Hepatocyte (in vitro differentiated cells): ENCODE results near the gene SIDT1.

Experiments used
- EZH2 ChIP-seq: fragments of 200-600 bp; sonication (generic); IDR thresholded peaks from 2 replicates; pipeline ENCODE4 v1.6.1; 2016; ENCODE audit warnings: antibody characterized with exemption, mild to moderate bottlenecking, borderline replicate concordance
- EZH2phosphoT487 ChIP-seq: fragments of 200-600 bp; sonication (generic); IDR thresholded peaks from one replicate; pipeline ENCODE4 v1.6.1; 2018; ENCODE audit warnings: antibody characterized with exemption, mild to moderate bottlenecking, low read depth, moderate library complexity; ENCODE audit not compliant: unreplicated experiment, severe bottlenecking
- TF ChIP-seq, protein P1 (sequence below): fragments of 200-600 bp; sonication (generic); IDR thresholded peaks from 2 replicates; pipeline ENCODE4 v1.5.1; 2016; ENCODE audit warnings: antibody characterized with exemption, mild to moderate bottlenecking; ENCODE audit not compliant: poor library complexity

DNA sequence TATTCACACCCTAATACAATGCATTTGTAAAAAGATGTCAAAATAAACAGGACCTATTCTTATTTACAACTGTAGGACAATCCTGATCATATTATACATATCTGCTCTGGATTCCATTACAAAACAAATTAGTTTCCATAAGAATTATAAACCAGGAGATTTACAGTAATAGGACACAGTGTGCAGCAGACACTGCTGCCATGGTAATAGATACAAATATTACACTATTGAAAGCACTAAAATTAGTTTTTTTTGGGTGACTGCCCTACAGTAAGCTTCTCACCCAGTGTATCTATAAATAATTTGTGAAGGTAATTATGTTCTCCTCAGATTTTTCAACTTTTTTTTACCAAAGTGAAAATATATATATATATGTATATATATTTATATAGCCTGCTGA is 116.2 kb downstream of the SIDT1 start:
- TF ChIP-seq, protein P1, sequence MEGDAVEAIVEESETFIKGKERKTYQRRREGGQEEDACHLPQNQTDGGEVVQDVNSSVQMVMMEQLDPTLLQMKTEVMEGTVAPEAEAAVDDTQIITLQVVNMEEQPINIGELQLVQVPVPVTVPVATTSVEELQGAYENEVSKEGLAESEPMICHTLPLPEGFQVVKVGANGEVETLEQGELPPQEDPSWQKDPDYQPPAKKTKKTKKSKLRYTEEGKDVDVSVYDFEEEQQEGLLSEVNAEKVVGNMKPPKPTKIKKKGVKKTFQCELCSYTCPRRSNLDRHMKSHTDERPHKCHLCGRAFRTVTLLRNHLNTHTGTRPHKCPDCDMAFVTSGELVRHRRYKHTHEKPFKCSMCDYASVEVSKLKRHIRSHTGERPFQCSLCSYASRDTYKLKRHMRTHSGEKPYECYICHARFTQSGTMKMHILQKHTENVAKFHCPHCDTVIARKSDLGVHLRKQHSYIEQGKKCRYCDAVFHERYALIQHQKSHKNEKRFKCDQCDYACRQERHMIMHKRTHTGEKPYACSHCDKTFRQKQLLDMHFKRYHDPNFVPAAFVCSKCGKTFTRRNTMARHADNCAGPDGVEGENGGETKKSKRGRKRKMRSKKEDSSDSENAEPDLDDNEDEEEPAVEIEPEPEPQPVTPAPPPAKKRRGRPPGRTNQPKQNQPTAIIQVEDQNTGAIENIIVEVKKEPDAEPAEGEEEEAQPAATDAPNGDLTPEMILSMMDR, result no peak
- TF ChIP-seq EZH2 (no peak), EZH2phosphoT487 (no peak)
